Transverse colon (tissue), 4 donors: ENCODE results near the gene LSM12.

Experiments
- CTCF ChIP-seq, 5 experiments: fragments of 200-600 bp in 3 of 5; fragments of 450-650 bp in 2 of 5; sonication (generic) in 3 of 5; IDR thresholded peaks; 1 replicate in 2 of 5; 2 replicates in 3 of 5; pipeline ENCODE4 v1.5.1; 2016 to 2017; ENCODE audit warnings: antibody characterized with exemption in 5 of 5, inconsistent platforms in 3 of 5, mild to moderate bottlenecking in 2 of 5, moderate library complexity in 1 of 5
- POLR2A ChIP-seq: fragments of 450-650 bp; IDR thresholded peaks from one replicate; pipeline ENCODE4 v1.6.1; 2016; ENCODE audit warnings: antibody characterized with exemption, mild to moderate bottlenecking, moderate library complexity
- POLR2AphosphoS5 ChIP-seq, 3 donors: sonication (generic); formaldehyde crosslinking; IDR thresholded peaks; one replicate each; pipeline ENCODE4 v1.6.1; 2016; ENCODE audit warnings: antibody characterized with exemption in 3 of 3

- TF ChIP-seq POLR2AphosphoS5 (IDR thresholded peaks at IDR 0.05) (no peak), POLR2A (no peak), CTCF (IDR thresholded peaks at IDR 0.05) (no peak)
Observed at GRCh38 chr17:44022246-44022645, 44.2 kb downstream of the LSM12 start.
